Tibial artery (tissue), 4 donors: Measurements from ENCODE around the gene CDC6.

ENCODE experiments used
- DNase-seq, 2 donors: peaks; one replicate each; pipeline ENCODE4 v3.0.0-alpha.2; 2019
- H3K27ac ChIP-seq, 2 donors: fragments of 200-600 bp; sonication (generic) in 1 of 2; 1 replicate in 1 of 2; 2 replicates in 1 of 2; pipeline ENCODE4 v1.5.1; 2018 to 2019; ENCODE audit warnings: mild to moderate bottlenecking in 1 of 2
- H3K27me3 ChIP-seq, 2 donors: fragments of 200-600 bp; sonication (generic) in 1 of 2; one replicate each; pipeline versions ENCODE4 v1.5.1 to v1.6.0; 2016 to 2019
- H3K36me3 ChIP-seq, 3 donors: fragments of 200-600 bp; sonication (generic) in 2 of 3; one replicate each; pipeline ENCODE4 v1.5.1; 2016 to 2019; ENCODE audit warnings: mild to moderate bottlenecking in 2 of 3
- H3K4me1 ChIP-seq, 4 donors: fragments of 200-600 bp; sonication (generic) in 2 of 4; 1 replicate in 3 of 4; 2 replicates in 1 of 4; pipeline ENCODE4 v1.5.1; 2016 to 2019
- H3K4me3 ChIP-seq, 2 donors: fragments of 200-600 bp; sonication (generic) in 1 of 2; 1 replicate in 1 of 2; 2 replicates in 1 of 2; pipeline ENCODE4 v1.5.1; 2018 to 2019; ENCODE audit warnings: mild to moderate bottlenecking in 2 of 2
- H3K9me3 ChIP-seq, 3 donors: fragments of 200-600 bp; sonication (generic) in 1 of 3; one replicate each; pipeline ENCODE4 v1.5.1; 2016 to 2019
- CTCF ChIP-seq, 2 experiments: fragments of 200-600 bp in 1 of 2; fragments of 450-650 bp in 1 of 2; IDR thresholded peaks; one replicate each; pipeline ENCODE4 v1.5.1; 2017 to 2019; ENCODE audit warnings: antibody characterized with exemption in 2 of 2, mild to moderate bottlenecking in 1 of 2, moderate library complexity in 1 of 2
- intact Hi-C: fragments of 100-400 bp; cut with DNase I; formaldehyde crosslinking; loops from one replicate; pipeline ENCODE4 v1.15.0; 2023; ENCODE audit warnings: low total_unique reads

CDC6 gene

GRCh38 chr17:40322358-40323315 lies 35.0 kb downstream of the CDC6 start:
- peak; percentile 82 to 91 for DNase-seq
- Histone ChIP-seq H3K27ac (peak overlapping the region; percentile 94 to 95), H3K9me3 (no peaks in the 10 kb centered on the region), H3K36me3 (no peaks in the 10 kb centered on the region), H3K4me3 (peak overlapping the region; percentile 93 to 97), H3K4me1 (peaks cover 26 to 92% (median 90%) of the 10 kb centered on the region in 4 donors), H3K27me3 (no peaks in the 10 kb centered on the region)
- no peak for TF ChIP-seq CTCF (IDR thresholded peaks at IDR 0.05)
- intact Hi-C loops = no loop called here

- H3K27ac ChIP-seq = peak overlapping the region; percentile 94 to 95
- no peaks in the 10 kb centered on the region for H3K36me3 ChIP-seq
- peak overlapping the region in 1 of 2 donors; percentile 93 for H3K4me3 ChIP-seq
- H3K4me1 ChIP-seq = peaks cover 26 to 100% (median 99%) of the 10 kb centered on the region in 4 donors
- peak; percentile 73 to 83 for DNase-seq
- H3K9me3 ChIP-seq = no peaks in the 10 kb centered on the region
- intact Hi-C loops = no loop called here
- no peaks in the 10 kb centered on the region for H3K27me3 ChIP-seq
- TF ChIP-seq CTCF (IDR thresholded peaks at IDR 0.05) = no peak
Observed at GRCh38 chr17:40323391-40324381, 36.0 kb downstream of the CDC6 start.

GRCh38 chr17:40325156-40326013 lies 37.7 kb downstream of the CDC6 start:
- peak overlapping the region; percentile 94 to 95 for H3K27ac ChIP-seq
- H3K9me3 ChIP-seq = no peaks in the 10 kb centered on the region
- H3K4me3 ChIP-seq = no peak overlapping the region
- H3K4me1 ChIP-seq = peaks cover 26 to 100% (median 95%) of the 10 kb centered on the region in 4 donors
- no peaks in the 10 kb centered on the region for H3K36me3 ChIP-seq
- no peaks in the 10 kb centered on the region for H3K27me3 ChIP-seq
- intact Hi-C loops = no loop called here
- TF ChIP-seq CTCF (IDR thresholded peaks at IDR 0.05) = no peak
- DNase-seq = no peak

GRCh38 chr17:40326014-40326831 lies 38.5 kb downstream of the CDC6 start:
- Histone ChIP-seq H3K36me3 (peaks cover 0 to 5% (median 2%) of the 10 kb centered on the region in 3 donors), H3K4me1 (peaks cover 23 to 100% (median 95%) of the 10 kb centered on the region in 4 donors), H3K9me3 (no peaks in the 10 kb centered on the region), H3K27me3 (no peaks in the 10 kb centered on the region), H3K4me3 (peak overlapping the region in 1 of 2 donors; percentile 27), H3K27ac (peak overlapping the region; percentile 94 to 95)
- intact Hi-C loops = no loop called here
- no peak for DNase-seq
- no peak for TF ChIP-seq CTCF (IDR thresholded peaks at IDR 0.05)
